ENCODE results near the gene ARPC1B.

GRCh38 chr7:99396418-99397296 is 22.1 kb downstream of the ARPC1B start:
- TF ChIP-seq POLR2AphosphoS5 (IDR thresholded peaks at IDR 0.05; ENCODE audit: borderline replicate concordance, low read depth, low read length) (no peak), EZH2 (IDR thresholded peaks at IDR 0.05) (no peak)
